Smooth muscle cell (in vitro differentiated cells): ENCODE data around the gene ATP10B. TPM values are rescaled to one million over a fixed set of nuclear protein-coding genes. Genes with fewer than 3 reads are reported as not detected.
A peak's percentile ranks its signal among the peaks of the same experiment; 100 is the strongest.

ENCODE experiments used
- DNase-seq: peaks from one replicate; lab custom pipeline; 2025; ENCODE audit not compliant: unreplicated experiment; lab: John Stamatoyannopoulos, UW
- H2AFZ ChIP-seq: fragments of 200-600 bp; sonication (generic); 2 replicates; pipeline ENCODE4 v1.6.0; 2016; ENCODE audit warnings: antibody characterized with exemption, low read depth, mild to moderate bottlenecking
- H3F3A ChIP-seq: fragments of 200-600 bp; sonication (generic); 2 replicates; pipeline ENCODE4 v1.6.0; 2017; ENCODE audit warnings: antibody characterized with exemption, low read depth
- H3K27ac ChIP-seq: fragments of 200-600 bp; sonication (generic); 2 replicates; pipeline ENCODE4 v1.5.1; 2016; ENCODE audit warnings: low read depth, mild to moderate bottlenecking
- H3K27me3 ChIP-seq: fragments of 200-600 bp; sonication (generic); 2 replicates; pipeline ENCODE4 v1.6.1; 2016; ENCODE audit warnings: low read depth, mild to moderate bottlenecking
- H3K36me3 ChIP-seq: fragments of 200-600 bp; sonication (generic); 2 replicates; pipeline ENCODE4 v1.5.1; 2016; ENCODE audit warnings: low read depth
- H3K4me1 ChIP-seq: fragments of 200-600 bp; sonication (generic); 2 replicates; pipeline ENCODE4 v1.5.1; 2016; ENCODE audit warnings: low read depth
- H3K4me2 ChIP-seq: fragments of 200-600 bp; sonication (generic); 2 replicates; pipeline ENCODE4 v1.6.0; 2016; ENCODE audit warnings: mild to moderate bottlenecking
- H3K4me3 ChIP-seq: fragments of 200-600 bp; sonication (generic); 2 replicates; pipeline ENCODE4 v1.5.1; 2016; ENCODE audit warnings: mild to moderate bottlenecking
- H3K79me2 ChIP-seq: fragments of 200-600 bp; sonication (generic); 2 replicates; pipeline ENCODE4 v1.6.0; 2016; ENCODE audit warnings: low read depth, mild to moderate bottlenecking
- H3K9ac ChIP-seq: fragments of 200-600 bp; sonication (generic); 2 replicates; pipeline ENCODE4 v1.6.0; 2016; ENCODE audit warnings: low read depth
- H3K9me3 ChIP-seq: fragments of 200-600 bp; sonication (generic); replicated peaks from 2 replicates; pipeline ENCODE4 v1.5.1; 2016; ENCODE audit warnings: low read depth
- H4K20me1 ChIP-seq: fragments of 200-600 bp; sonication (generic); 2 replicates; pipeline ENCODE4 v1.6.0; 2016; ENCODE audit warnings: low read depth
- CTCF ChIP-seq: fragments of 200-600 bp; sonication (generic); IDR thresholded peaks from 2 replicates; pipeline ENCODE4 v1.5.1; 2017; ENCODE audit warnings: borderline replicate concordance, mild to moderate bottlenecking, antibody characterized with exemption; ENCODE audit not compliant: insufficient read depth, poor library complexity, severe bottlenecking
- WGBS: methylation state at CpG from one replicate; pipeline ENCODE4 v1.1.7; 2016; ENCODE audit warnings: low lambda C conversion rate; 5-methylcytosine and 5-hydroxymethylcytosine counted together
- polyA plus RNA-seq: library from polyadenylated mRNA; unstranded; fragments of >200 nt; fragmentation: Nextera tagmentation; extraction: Ambion mirVana; gene quantifications from 2 replicates; pipeline ENCODE4 v1.2.1, GENCODE V29; 2016
- total RNA-seq: library from RNA; depleted of rRNA; stranded (reverse); fragments of >200 nt; gene quantifications from 2 replicates; pipeline ENCODE4 v1.2.3, GENCODE V29; 2014

Gene ATP10B
- total and polyA plus RNA-seq, 2 experiments from 2014 or later = 0.13 TPM; not detected in 1

GRCh38 chr5:160525471-160526261 is 326.3 kb downstream of the ATP10B start:
- no peak for DNase-seq

GRCh38 chr5:160524827-160525226 is 327.2 kb downstream of the ATP10B start:
- Histone ChIP-seq H2AFZ (no peak overlapping the region), H3K4me1 (no peaks in the 10 kb centered on the region), H3K4me2 (no peak overlapping the region), H3K36me3 (no peaks in the 10 kb centered on the region), H3K27me3 (no peaks in the 10 kb centered on the region), H3K4me3 (no peak overlapping the region), H4K20me1 (no peaks in the 10 kb centered on the region), H3K9ac (no peak overlapping the region), H3K27ac (no peak overlapping the region), H3F3A (no peaks in the 10 kb centered on the region), H3K9me3 (no peaks in the 10 kb centered on the region), H3K79me2 (no peaks in the 10 kb centered on the region)
- WGBS = 64% methylated on average over 1 of the region's 1 CpG
- no peak for DNase-seq
- TF ChIP-seq CTCF = no peak

More at GRCh38 chr5:160525471-160526261, 326.3 kb downstream of the ATP10B start:
- H3K79me2 ChIP-seq = no peaks in the 10 kb centered on the region
- no peak for TF ChIP-seq CTCF
- peak overlapping the region; percentile 39 for H3K4me2 ChIP-seq
- no peaks in the 10 kb centered on the region for H3K9me3 ChIP-seq
- H4K20me1 ChIP-seq = no peaks in the 10 kb centered on the region
- H3F3A ChIP-seq = no peaks in the 10 kb centered on the region
- H3K4me3 ChIP-seq = no peak overlapping the region
- H3K27ac ChIP-seq = peak overlapping the region; percentile 42
- no peak overlapping the region for H2AFZ ChIP-seq
- no peak overlapping the region for H3K9ac ChIP-seq
- no peaks in the 10 kb centered on the region for H3K27me3 ChIP-seq
- 67% methylated on average over 3 of the region's 3 CpGs for WGBS
- no peaks in the 10 kb centered on the region for H3K36me3 ChIP-seq
- no peaks in the 10 kb centered on the region for H3K4me1 ChIP-seq

- Histone ChIP-seq H4K20me1 (no peaks in the 10 kb centered on the region), H3K4me1 (no peaks in the 10 kb centered on the region), H3K79me2 (no peaks in the 10 kb centered on the region), H3K9ac (no peak overlapping the region), H3K4me2 (no peak overlapping the region), H2AFZ (no peak overlapping the region), H3K36me3 (no peaks in the 10 kb centered on the region), H3K27ac (no peak overlapping the region), H3K9me3 (no peaks in the 10 kb centered on the region), H3K4me3 (no peak overlapping the region), H3F3A (no peaks in the 10 kb centered on the region), H3K27me3 (no peaks in the 10 kb centered on the region)
- no peak for DNase-seq
- TF ChIP-seq CTCF = no peak
- WGBS = 92% methylated on average over 4 of the region's 4 CpGs
These were observed 328.4 kb downstream of the ATP10B start for GRCh38 chr5:160523502-160524163.
